Stimulated activated CD4-positive, alpha-beta T cell treated with anti-CD3 and anti-CD28 coated beads, Interleukin-12 subunit alpha, Interleukin-12 subunit beta, amount 100 ng/mL, for 24 hours (primary cell): ENCODE measurements around the gene SLC25A46.
"Not testable (repeated sequence)": the region's sequence is repeated elsewhere in the genome, so short reads cannot be mapped to it uniquely, and the experiment has no call there.

ENCODE experiments used
- DNase-seq, 2 experiments: peaks; one replicate each; pipeline ENCODE4 v3.0.0-alpha.2; 2020; ENCODE audit warnings: low read depth in 2 of 2

Gene SLC25A46

GRCh38 chr5:110738812-110739651 lies at the start of gene SLC25A46:
SLC25A46 (plus strand) TSS chr5:110739007; CDS start chr5:110739120, 113 bp downstream.
- DNase-seq = peak; percentile 73 to 79

GRCh38 chr5:110690587-110690986 lies 48.2 kb upstream of the SLC25A46 start:
- DNase-seq = not testable (repeated sequence)

- not testable (repeated sequence) for DNase-seq
Observed at GRCh38 chr5:110692669-110693068, 46.1 kb upstream of the SLC25A46 start.

GRCh38 chr5:110702300-110702699 lies 36.5 kb upstream of the SLC25A46 start:
- no peak for DNase-seq

GRCh38 chr5:110702704-110703103 lies 36.1 kb upstream of the SLC25A46 start:
- no peak for DNase-seq

GRCh38 chr5:110703481-110703880 lies 35.3 kb upstream of the SLC25A46 start:
- DNase-seq = no peak

- DNase-seq = no peak
Observed at GRCh38 chr5:110705349-110705748, 33.5 kb upstream of the SLC25A46 start.

- DNase-seq = no peak
Observed at GRCh38 chr5:110707260-110707844, 31.5 kb upstream of the SLC25A46 start.

GRCh38 chr5:110716247-110717245 lies 22.3 kb upstream of the SLC25A46 start:
- no peak for DNase-seq

GRCh38 chr5:110718311-110718710 lies 20.5 kb upstream of the SLC25A46 start:
- DNase-seq = no peak

- DNase-seq = peak; percentile 43 to 58
Observed at GRCh38 chr5:110726249-110727024, 12.4 kb upstream of the SLC25A46 start, which contains the start of gene TMEM232. TMEM232 (minus strand) TSS chr5:110726671; CDS start chr5:110667352, 59,319 bp downstream.

- DNase-seq = no peak
Observed at GRCh38 chr5:110727025-110727314, 11.8 kb upstream of the SLC25A46 start.

GRCh38 chr5:110731499-110731898 lies 7.3 kb upstream of the SLC25A46 start:
- DNase-seq = not testable (repeated sequence)

- DNase-seq = no peak
Observed at GRCh38 chr5:110734101-110734500, 4.7 kb upstream of the SLC25A46 start.

- DNase-seq = no peak
Observed at GRCh38 chr5:110735556-110735955, 3.3 kb upstream of the SLC25A46 start.

- DNase-seq = no peak
Observed at GRCh38 chr5:110736753-110737152, 2.1 kb upstream of the SLC25A46 start.

GRCh38 chr5:110738503-110738811 lies 350 bp upstream of the SLC25A46 start:
- DNase-seq = no peak

GRCh38 chr5:110751902-110752762 lies 13.3 kb downstream of the SLC25A46 start:
- no peak for DNase-seq

GRCh38 chr5:110752953-110753352 lies 14.1 kb downstream of the SLC25A46 start:
- no peak for DNase-seq

- DNase-seq = no peak
Observed at GRCh38 chr5:110753600-110753999, 14.8 kb downstream of the SLC25A46 start.
